Peyer's patch (tissue), 4 donors: ENCODE measurements around the gene CMTR1.

Source experiments
- POLR2A ChIP-seq, 2 donors: fragments of 450-650 bp; IDR thresholded peaks; one replicate each; pipeline ENCODE4 v1.5.1; 2017; ENCODE audit warnings: antibody characterized with exemption in 2 of 2, mild to moderate bottlenecking in 2 of 2, moderate library complexity in 2 of 2
- TF ChIP-seq, protein P1 (sequence below), 6 experiments: fragments of 450-650 bp in 4 of 6; fragments of 200-600 bp in 2 of 6; sonication (generic) in 1 of 6; IDR thresholded peaks; one replicate each; pipeline ENCODE4 v1.5.1; 2017 to 2019; ENCODE audit warnings: antibody characterized with exemption in 6 of 6, mild to moderate bottlenecking in 3 of 6, moderate library complexity in 1 of 6

DNA sequence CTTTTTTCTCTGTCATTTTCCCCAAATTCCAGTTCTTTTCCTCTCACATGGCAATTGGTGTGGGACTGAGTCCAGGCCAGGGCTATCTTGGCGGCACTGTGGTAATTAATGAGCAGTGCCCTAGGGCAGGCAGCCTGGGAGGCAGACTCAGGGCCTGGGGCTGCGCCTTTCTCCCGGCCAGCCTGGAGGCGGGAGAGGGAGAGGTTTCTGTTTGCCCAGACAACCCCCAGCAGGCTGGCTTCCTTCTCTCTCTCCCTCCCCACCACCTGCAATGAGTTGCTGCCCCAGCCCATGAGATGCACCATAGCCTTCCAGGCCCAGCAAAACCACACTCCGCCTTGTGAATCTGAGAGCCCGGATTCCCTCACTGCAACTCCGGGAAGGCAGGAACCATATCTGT is 81.8 kb downstream of the CMTR1 start:
- TF ChIP-seq, protein P1, sequence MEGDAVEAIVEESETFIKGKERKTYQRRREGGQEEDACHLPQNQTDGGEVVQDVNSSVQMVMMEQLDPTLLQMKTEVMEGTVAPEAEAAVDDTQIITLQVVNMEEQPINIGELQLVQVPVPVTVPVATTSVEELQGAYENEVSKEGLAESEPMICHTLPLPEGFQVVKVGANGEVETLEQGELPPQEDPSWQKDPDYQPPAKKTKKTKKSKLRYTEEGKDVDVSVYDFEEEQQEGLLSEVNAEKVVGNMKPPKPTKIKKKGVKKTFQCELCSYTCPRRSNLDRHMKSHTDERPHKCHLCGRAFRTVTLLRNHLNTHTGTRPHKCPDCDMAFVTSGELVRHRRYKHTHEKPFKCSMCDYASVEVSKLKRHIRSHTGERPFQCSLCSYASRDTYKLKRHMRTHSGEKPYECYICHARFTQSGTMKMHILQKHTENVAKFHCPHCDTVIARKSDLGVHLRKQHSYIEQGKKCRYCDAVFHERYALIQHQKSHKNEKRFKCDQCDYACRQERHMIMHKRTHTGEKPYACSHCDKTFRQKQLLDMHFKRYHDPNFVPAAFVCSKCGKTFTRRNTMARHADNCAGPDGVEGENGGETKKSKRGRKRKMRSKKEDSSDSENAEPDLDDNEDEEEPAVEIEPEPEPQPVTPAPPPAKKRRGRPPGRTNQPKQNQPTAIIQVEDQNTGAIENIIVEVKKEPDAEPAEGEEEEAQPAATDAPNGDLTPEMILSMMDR (IDR thresholded peaks at IDR 0.05): no peak
- no peak for TF ChIP-seq POLR2A (IDR thresholded peaks at IDR 0.05)
